NB4 (cell line): ENCODE results near the gene ADO.

Experiments used
- CTCF ChIP-seq: IDR thresholded peaks from one replicate; pipeline ENCODE4 v1.5.1; 2012; ENCODE audit warnings: low read depth, low read length
- MYC ChIP-seq: IDR thresholded peaks from 2 replicates; pipeline ENCODE4 v1.6.1; 2011; ENCODE audit warnings: low read depth, low read length
- POLR2A ChIP-seq: IDR thresholded peaks from 2 replicates; pipeline ENCODE4 v1.6.1; 2011; ENCODE audit warnings: mild to moderate bottlenecking; ENCODE audit not compliant: insufficient read length; ENCODE audit errors: extremely low read depth

- no peak for TF ChIP-seq CTCF
- no peak for TF ChIP-seq POLR2A
- no peak for TF ChIP-seq MYC
These were observed 39.9 kb downstream of the ADO start for GRCh38 chr10:62844280-62845011.
